ENCODE results near the gene SLC1A1.

DNA sequence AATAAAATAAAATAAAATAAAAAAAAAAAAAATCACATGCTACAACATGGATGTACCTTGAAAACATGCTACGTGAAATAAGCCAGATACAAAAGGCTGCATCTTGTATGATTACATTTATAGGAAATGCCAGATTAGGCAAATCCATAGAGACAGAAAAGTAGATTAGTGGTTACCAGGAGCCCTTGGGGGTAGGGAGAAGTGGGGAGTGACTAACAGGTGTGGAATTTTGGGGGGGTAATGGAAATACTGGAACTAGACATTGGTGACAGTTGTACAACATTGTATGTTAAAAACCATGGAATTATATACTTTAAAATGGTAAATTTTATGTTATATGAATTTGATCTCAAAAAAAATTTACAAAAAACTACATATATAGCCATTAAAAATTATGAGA, 47.3 kb downstream of the SLC1A1 start:
- no peak for TF ChIP-seq POLR2AphosphoS5 (IDR thresholded peaks at IDR 0.05)
- TF ChIP-seq, protein P1, sequence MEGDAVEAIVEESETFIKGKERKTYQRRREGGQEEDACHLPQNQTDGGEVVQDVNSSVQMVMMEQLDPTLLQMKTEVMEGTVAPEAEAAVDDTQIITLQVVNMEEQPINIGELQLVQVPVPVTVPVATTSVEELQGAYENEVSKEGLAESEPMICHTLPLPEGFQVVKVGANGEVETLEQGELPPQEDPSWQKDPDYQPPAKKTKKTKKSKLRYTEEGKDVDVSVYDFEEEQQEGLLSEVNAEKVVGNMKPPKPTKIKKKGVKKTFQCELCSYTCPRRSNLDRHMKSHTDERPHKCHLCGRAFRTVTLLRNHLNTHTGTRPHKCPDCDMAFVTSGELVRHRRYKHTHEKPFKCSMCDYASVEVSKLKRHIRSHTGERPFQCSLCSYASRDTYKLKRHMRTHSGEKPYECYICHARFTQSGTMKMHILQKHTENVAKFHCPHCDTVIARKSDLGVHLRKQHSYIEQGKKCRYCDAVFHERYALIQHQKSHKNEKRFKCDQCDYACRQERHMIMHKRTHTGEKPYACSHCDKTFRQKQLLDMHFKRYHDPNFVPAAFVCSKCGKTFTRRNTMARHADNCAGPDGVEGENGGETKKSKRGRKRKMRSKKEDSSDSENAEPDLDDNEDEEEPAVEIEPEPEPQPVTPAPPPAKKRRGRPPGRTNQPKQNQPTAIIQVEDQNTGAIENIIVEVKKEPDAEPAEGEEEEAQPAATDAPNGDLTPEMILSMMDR (IDR thresholded peaks at IDR 0.05) = no peak

Data from sigmoid colon (tissue), 4 donors.